Stimulated activated CD8-positive, alpha-beta memory T cell treated with anti-CD3 and anti-CD28 coated beads, Interleukin-15, amount 100 ng/mL, for 1 hour (primary cell): ENCODE measurements around the gene CTSW.

Experiments
- DNase-seq: peaks from one replicate; pipeline ENCODE4 v3.0.0-alpha.2; 2020; ENCODE audit warnings: low read depth

CTSW gene

DNA sequence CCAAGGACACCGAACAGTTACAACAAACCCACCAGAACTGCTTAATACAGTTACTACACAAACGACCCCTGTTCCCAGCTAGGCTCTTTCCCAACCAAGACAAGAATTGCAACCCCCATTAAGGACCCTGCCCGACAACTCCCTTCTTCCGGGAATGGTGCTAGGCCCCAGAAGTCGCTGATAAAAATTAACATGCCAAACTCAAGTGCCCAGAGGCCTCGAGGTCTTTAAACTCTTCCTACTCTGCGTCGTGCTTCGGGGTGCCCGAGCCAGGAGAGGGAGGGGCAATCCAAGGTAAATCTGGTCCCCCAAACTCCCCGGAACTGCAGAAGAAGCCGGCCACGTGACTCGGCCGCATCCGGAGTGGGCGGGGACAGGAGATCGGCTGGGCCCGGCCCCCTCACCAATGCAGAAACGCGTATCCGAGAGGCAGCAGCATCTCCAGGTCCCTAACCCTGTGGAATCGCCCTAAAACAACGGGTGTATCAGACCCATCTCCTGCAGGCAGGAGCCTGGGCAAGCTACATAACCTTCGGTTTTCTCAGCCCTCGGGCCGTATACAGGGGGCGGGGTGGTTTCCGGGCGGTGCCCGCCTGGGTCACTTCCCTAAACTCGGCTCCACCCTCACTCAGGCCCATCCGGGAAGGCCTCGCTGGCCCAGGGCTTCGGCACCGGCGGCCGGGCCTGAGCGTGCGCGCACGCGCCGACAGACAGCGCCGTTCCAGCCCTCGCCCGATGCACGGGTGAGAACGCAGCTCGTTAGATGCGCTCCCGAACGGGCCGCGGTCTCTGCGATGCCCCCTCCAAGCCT lies 22.7 kb upstream of the CTSW start:
- peak; percentile 64 for DNase-seq

DNA sequence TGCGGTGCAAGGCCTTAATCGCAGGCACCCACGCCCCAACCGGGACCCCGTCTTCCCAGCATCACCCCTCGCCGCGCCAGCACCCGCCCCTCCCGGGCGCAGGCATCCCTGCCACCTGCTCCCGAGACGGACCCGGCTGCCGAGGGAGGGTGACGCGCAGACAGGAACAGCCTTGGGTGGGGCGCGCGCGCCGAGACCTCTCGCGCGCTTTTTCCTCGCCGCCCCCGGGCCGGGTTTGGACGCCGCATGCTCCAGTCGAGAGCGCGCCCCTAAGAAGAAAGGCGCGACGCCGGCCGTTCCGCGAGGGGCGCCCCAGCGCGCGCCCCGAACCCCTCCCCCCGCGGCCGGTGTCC lies 22.2 kb upstream of the CTSW start:
- DNase-seq, result peak; percentile 42

DNA sequence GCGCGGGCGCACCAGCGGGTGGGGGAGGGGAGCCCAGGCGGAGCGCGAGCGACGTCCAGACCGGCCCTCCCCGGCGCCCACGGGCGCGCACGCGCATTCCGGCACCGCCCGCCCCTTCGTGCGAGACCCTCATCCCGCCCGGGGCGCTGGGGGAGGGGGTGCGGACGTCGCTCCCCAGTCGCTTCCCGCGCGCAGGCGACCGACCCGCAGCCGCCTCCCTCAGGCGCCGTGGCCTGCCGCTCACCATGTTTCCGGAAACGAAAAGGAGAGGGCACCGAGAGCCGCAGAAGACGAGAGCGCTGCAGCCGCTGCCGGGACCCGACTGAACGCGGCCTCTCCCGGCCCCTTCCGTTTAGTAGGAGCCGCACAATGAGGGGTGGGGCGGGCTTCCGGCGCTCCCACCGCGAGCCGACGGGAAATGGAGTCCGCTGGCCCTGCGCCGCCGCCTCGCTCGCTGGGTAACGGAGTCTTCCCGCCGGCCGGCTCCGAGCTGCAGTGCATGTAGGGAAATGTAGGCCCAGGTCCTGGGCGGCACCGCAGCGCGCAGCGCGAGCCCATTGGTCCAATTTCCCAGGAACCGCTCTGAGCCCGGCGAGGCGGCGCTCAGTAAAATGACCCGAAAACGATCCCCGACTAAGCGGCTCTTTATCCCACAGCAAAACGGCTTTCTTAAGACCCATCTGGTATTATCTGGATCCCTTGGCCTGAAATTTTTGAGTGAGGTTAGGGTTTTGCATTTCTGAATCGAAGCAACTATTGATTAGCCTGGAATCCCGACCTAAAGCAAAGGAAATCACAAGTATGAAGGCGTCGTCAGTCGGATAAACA lies 21.6 kb upstream of the CTSW start, which contains the start of gene CFL1:
Gene CFL1 (minus strand): TSS at position 328 of the 828 bp plus-strand sequence. CDS start 81 bp downstream, at position 247.
- DNase-seq, result peak; percentile 89

DNA sequence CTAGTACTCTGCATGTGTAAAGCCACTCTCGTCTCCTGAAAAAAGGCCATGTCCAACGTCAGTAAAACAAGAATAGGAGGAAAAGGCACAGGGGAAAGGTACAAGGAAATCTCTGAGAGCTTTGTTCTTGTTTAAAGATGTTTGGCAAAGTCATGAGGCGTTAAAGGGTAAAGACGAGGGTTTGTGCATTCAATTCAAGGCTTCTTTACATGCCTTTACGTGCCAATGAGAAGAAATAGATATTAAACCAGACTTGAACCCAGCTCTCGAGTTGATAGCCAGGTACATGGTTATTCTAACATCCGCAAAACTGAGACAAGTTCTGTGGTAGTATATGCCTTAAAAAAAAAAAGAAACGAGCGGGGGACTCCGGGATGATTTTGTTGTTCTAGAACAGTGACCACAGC lies 21.0 kb upstream of the CTSW start:
- DNase-seq, result no peak

DNA sequence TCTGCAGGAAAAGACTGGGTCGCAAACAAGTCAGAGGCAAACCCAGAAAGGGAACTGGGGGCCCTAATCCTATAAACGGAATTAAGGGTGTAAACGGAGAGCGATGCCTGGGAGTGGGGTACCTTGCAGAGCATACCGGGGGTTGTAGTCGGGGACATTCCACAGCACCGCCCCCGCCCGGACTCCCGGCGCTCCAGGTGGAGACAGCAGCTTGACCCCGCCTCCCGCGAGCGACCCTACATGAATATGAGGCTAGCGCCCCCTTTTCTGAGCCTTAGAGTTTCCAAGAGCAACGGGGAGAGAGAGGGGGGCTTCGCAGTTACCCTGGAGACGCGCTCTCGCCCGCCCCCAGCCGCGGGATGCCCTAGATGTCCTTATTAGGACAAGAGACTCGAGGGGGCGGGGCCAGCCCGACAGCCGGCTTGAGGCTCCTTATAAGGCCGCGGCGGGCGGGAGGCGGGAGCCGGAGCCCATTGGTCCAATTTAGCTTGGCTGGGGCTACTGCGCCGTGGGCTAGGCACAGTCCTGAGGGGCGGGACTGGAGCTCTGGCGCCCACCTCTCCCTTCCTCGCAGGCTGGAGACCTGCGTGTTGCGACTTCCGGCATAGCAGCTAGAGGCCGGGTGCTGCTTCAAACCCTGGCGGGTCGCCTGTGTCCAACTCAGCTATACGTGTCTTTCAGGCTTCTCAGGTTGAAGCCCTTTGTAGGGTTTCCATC lies 20.4 kb upstream of the CTSW start:
- peak; percentile 95 for DNase-seq

DNA sequence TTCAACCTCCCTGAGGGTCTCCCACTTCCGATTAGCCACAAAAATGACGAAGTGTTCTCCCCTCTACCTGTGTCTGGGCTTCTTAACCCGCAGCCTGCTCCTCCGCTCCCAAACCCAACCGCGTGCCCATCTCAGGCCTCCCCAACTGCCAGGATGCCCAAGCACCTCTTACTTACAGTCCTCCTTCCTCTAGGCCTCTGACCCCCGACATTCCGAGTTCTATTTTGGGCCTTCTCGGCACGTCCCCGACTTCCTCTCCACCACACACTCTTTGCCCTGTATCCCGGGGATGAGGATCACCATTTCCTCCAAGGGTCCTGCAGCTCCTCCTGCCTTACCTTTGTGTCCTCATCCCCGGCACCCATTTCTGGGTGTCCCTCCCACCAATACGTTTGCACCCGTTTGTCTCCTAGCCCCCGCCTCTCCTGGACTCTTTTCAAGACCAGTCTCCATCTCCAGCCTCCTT lies 19.8 kb upstream of the CTSW start:
- no peak for DNase-seq

DNA sequence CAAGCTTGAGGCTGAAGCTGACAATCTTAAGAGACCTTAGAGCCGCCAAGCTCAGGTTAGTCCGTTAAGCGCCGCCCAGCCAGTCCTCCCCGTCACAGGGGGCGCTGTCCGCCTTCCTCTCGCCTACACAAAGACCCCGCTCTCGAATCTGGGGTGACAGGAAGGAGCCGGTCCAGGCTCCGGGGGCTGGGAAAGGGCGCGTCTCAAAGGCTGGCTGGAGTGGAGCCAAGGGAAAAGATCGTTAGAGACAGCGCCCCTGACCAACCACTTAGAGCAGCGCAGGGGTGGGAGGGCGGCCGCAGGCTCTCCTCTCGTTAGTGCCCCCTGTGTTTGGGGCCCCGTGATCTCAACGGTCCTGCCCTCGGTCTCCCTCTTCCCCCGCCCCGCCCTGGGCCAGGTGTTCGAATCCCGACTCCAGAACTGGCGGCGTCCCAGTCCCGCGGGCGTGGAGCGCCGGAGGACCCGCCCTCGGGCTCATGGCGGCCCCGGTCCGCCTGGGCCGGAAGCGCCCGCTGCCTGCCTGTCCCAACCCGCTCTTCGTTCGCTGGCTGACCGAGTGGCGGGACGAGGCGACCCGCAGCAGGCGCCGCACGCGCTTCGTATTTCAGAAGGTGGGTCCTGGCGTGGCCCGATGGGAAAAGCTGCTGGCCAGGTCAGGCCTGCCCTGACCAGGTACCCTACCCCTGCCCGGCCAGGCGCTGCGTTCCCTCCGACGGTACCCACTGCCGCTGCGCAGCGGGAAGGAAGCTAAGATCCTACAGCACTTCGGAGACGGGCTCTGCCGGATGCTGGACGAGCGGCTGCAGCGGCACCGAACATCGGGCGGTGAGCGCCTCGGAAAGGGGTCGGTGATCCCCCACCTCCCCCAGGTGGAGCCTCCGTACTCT lies 19.1 kb upstream of the CTSW start, which contains the start of gene MUS81:
Gene MUS81 (plus strand): TSS at position 156 of the 887 bp plus-strand sequence. CDS start 321 bp downstream, at position 477.
- DNase-seq, result peak; percentile 98

DNA sequence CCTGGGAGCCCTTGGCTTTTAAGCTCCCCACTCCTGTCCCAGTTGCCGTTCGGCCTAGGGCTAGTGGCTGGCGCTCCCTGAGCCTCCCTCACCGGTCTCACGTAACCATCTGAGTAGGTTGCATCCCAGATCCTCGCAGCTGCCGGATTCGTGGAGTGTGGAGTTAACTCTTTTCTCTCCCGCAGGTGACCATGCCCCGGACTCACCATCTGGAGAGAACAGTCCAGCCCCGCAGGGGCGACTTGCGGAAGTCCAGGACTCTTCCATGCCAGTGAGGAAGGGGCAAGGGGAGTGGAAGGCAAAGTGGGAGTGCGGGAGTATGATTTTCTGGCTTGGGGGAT lies 18.5 kb upstream of the CTSW start:
- DNase-seq, result no peak

DNA sequence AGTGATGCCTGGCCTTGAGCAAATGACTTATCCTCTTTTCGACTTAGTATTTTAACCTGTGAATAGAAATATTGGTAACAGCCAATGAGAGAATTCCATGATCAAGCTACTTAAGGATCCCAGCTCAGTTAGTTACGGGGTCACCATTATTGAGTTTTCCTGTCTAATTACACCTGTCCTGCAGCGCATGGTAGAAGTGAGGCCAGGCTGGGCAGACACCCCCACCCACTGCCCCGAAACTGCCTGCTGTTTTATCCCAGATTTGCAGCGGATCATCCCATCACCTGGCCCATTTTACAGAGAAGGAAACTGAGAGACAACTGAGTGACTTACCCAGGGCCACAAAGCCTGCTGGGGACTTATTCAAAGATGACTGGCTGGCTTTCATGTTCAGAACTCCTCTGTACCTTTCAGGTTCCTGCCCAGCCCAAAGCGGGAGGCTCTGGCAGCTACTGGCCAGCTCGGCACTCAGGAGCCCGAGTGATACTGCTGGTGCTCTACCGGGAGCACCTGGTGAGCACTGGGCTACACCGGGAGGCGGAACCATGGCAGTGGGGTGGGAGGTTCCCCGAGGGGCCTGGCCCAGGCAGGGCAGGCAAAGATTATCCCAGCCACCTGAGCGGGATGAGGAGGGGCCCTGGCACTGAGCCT lies 18.0 kb upstream of the CTSW start:
- no peak for DNase-seq

DNA sequence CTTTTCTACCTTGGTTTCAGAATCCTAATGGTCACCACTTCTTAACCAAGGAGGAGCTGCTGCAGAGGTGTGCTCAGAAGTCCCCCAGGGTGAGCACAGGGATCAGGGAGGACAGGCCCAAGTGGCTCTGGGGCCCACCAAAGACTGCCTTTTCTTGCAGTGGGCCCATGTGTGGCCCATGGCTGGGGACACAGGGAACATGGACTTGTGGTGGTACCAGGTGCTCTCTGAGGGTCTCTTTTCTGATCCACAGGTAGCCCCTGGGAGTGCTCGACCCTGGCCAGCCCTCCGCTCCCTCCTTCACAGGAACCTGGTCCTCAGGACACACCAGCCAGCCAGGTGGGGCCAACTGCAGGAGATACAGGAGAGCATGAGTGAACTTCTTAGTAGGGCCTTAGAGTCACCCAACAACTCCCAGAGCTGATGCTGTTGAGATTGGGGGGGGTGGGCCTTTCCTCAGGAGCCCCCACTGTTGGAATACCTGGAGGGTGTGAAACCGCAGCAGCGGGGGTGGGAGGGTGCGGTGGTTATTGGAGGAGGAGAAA lies 17.4 kb upstream of the CTSW start:
- no peak for DNase-seq

DNA sequence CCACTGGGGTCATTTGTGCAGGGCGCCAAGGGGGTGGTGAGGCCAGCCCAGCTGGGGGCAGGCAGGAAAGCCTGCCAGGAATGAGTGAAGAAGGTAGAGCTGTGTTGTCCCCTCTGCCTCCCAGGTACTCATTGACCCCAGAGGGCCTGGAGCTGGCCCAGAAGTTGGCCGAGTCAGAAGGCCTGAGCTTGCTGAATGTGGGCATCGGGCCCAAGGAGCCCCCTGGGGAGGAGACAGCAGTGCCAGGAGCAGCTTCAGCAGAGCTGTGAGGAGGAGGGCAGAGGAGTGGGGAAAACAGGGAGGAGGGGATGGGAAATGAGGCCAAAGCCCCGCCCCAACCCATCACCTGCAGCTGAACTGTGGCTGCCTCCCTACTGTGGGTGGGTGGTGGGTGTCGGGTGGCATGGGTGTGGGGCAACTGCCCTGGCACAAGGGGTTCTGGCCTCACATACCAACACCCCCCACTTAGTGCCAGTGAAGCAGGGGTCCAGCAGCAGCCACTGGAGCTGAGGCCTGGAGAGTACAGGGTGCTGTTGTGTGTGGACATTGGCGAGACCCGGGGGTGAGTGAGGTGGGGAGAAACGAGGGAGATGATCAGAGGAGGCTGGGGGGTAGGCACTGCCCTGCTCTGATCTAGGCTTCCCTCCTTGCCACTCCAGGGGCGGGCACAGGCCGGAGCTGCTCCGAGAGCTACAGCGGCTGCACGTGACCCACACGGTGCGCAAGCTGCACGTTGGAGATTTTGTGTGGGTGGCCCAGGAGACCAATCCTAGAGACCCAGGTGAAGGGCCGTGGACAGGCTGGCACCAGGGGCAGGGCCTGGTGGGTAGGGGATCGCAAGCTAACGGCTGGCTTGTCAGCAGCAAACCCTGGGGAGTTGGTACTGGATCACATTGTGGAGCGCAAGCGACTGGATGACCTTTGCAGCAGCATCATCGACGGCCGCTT lies 16.4 kb upstream of the CTSW start:
- DNase-seq, result no peak

DNA sequence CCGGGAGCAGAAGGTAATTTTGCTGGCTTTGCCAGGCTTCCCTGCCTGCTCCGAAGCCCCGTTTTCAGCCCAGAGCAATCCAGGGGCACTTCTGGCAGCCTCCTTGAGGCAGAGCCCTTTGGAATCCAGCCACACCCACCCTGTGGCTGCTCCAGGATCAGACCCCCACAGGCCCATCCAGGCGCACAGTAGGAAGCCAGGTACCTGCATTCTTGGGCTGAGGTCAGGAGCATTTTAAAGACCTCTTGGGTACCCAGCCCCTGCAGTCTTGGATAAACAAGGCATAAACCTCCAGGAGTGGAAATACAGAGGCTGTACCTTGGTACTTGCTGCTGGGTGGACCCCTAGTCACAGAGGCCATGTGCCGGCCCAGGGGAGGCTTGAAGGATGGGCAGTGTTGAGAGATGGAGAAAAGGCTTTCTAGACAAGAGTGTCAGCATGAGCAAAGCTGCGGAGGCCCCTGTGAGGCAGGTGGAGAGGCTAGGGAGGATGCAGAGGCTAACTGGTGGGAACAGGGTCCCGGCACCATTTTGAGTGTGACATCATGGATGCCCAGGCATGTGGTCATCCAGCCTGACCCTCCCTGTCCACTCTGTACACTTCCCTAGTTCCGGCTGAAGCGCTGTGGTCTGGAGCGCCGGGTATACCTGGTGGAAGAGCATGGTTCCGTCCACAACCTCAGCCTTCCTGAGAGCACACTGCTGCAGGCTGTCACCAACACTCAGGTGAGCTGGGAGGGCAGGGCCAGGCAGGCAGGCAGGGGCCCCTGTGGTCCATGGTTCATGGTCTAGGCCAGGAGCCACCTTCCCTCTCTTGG lies 15.5 kb upstream of the CTSW start:
- DNase-seq, result no peak

DNA sequence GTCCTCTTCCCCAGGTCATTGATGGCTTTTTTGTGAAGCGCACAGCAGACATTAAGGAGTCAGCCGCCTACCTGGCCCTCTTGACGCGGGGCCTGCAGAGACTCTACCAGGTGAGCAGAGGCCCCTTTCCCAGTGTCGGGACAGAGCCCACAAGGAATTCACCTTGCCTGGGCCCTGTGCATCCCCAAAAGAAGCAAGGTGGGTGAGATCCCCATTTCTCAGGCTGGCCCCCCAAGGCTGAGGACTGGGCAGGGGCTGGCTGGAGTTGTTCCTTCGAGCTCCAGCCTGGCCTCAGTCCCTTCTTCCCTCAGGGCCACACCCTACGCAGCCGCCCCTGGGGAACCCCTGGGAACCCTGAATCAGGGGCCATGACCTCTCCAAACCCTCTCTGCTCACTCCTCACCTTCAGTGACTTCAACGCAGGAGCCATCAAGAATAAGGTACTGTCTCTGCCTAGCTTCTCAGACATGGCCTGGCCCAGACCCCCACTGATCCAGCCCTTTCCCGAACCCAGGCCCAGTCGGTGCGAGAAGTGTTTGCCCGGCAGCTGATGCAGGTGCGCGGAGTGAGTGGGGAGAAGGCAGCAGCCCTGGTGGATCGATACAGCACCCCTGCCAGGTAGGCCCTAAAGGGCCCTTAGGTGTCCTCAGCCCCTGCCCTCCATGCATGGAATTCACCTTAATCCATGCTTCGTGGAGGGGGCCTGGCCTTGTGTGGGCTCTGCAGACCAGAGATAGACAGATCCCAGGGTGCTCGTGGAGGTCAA lies 14.7 kb upstream of the CTSW start:
- no peak for DNase-seq

DNA sequence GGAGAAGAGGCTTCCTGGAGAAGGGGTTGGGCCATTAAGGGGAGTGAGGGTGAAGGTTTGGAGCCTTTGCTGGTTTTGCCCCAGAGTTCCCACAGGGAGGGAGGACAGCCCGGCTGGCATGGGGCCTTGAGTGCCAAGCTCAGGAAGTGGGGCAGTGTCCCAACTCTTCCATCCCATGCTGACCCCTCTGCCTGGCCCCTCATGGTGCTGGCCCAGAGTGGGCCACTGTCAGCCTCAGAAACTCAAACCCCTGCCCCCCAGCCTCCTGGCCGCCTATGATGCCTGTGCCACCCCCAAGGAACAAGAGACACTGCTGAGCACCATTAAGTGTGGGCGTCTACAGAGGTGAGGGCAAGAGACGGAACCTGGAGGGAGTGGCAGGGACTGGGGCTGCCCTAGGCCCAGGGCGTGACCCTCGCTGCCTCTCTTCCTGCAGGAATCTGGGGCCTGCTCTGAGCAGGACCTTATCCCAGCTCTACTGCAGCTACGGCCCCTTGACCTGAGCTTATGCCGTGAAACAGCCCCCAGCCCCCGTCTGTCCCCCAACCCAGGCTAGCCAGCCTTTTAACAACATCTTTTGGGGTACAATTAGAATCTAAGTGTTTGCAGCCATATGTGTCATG lies 14.0 kb upstream of the CTSW start:
- DNase-seq, result no peak

DNA sequence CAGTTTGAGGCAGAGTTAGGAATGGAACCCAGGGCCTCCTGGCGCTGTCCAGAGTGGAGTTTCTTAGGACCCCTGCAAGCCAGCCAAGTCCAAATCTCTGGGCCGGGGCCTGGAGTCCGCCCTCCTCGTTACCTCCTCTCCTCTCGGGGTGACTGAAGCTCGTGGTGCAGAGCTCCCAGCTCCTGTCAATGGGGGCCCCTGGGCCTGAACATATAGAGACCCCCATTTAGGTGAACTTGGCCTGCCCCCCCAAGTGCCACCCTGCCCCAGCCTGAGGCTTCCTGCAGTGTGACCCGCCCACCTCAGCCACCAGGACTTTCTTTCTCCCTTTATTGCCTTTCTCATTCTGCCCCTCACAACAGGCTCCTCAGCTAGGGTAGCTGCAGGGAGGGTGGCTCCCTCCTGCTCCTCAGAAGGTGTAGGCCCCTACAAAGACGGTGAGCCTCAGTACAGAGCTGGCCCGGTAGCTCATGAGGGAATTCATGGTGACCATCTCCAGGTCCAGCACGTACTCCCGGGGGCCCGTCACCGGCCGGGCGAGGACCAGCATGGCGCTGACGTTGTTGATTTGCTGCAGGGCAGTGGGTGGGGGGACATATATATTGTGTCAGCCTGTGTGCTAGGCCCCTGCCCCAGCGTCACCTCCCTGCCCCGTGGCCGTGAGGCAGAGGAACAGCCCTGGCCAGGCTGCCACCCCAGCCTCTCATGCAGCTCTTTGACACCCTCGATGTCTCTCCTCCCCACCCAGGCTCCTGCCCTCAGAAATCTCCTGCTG lies 12.9 kb upstream of the CTSW start:
- DNase-seq, result no peak

DNA sequence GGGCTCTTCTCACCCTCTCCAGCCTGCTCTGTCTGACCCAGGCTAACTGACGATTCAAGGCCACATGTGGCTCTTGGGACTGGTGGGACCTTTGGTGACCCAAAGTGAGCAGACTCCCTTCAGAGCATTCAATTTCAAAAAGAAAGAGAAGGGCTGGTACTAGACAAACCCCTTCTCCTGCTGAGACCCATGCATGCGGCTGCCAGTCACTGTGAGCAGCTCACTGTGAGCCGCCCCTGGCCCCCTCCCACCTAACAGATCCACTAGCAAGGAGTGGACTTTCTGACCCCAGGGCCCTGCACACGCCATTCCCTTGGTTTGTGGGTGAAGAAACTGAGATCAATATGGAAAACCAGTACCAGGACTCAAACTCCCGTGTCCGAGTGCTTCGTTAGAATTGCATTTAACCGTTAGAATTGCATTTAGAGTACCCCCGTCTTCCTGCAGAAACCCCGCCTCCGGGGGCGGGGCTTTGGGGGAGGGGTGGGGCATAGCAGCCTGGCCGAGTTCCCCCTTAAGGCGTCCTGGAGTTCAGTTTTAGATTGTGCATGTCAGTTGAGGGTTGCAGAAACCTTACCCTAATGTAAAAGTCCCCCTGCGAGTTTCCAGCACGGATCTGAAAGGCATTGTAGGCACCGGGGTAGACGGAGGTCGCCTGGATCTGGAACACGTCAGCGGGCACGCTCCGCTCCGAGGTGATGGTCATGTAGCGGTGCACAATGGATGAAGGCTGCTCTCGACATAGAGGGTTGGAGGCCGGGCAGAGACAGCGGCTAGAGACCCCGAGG lies 12.2 kb upstream of the CTSW start:
- DNase-seq, result no peak
